ENCODE results near the gene SLC38A9. TPM values are rescaled to one million over a fixed set of nuclear protein-coding genes. Genes with fewer than 3 reads are reported as not detected.

Gene SLC38A9
- polyA plus RNA-seq, 2 of the 4 experiments (the other 2 are of a cell fraction), result 22.8 to 37.3 TPM

DNA sequence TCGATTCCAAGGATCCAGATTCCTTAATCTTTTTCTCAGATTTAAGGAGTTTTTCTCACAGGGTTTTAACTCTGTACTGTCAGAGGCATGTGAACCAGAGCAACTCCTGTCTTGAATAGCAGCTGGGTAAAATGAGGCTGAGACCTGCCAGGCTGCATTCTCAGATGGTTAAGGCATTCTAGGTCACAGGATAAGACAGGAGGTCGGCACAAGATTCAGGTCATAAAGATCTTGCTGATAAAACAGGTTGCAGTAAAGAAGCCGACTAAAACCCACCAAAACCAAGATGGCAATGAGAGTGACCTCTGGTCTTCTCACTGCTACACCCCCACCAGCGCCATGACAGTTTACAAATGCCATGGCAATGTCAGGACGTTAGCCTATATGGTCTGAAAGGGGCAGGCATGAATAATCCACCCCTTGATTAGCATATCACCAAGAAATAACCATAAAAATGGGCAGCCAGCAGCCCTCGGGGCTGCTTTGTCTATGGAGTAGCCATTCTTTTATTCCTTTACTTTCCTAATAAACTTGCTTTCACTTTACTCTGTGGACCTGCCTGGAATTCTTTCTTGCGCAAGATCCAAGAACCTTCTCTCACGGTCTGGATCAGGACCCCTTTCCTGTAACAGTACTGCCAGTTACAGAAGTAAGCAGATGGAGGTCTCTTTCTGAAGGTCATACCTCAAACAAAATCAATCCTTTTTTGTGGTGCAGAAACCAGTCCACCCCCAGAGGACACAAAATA lies 87.1 kb downstream of the SLC38A9 start:
- no peak overlapping the region for H3K4me2 ChIP-seq
- 0 out of 3 replicates have a peak, but pooled peaks cover 6% of the 10 kb centered on the region for H3K4me1 ChIP-seq
- no peak overlapping the region for H3K4me3 ChIP-seq
- no peak for DNase-seq (ENCODE audit: low read depth in 1 of 2, low spot score in 1 of 2)
- H3K27ac ChIP-seq, result no peak overlapping the region
- FAIRE-seq, result no peak
- 81% methylated on average over 8 of the region's 8 CpGs for WGBS (ENCODE audit: missing lambda C conversion rate)
- ChIA-PET CTCF (interaction anchor here (0.9 to 1.0 kb wide), 2 partner anchors 11 to 13 kb away, joined by 3 to 4 read pairs; no protein-coding TSS in a partner anchor), POLR2A (no interaction called here)
- H3K9me3 ChIP-seq, result no peaks in the 10 kb centered on the region
- TF ChIP-seq POLR2AphosphoS2 (conservative IDR thresholded peaks at IDR 0.05; ENCODE audit: low read length) (no peak), GATA3 (IDR thresholded peaks at IDR 0.05; ENCODE audit: borderline replicate concordance) (no peak), HOXA7 (CRISPR knock-in tag; IDR thresholded peaks at IDR 0.05) (no peak), CEBPB (IDR thresholded peaks at IDR 0.05) (peak; percentile 28 to 35; a peak in 2 of 4 replicates), KDM1A (IDR thresholded peaks at IDR 0.05; ENCODE audit: low read depth) (no peak)
- ATAC-seq, result no peak

DNA sequence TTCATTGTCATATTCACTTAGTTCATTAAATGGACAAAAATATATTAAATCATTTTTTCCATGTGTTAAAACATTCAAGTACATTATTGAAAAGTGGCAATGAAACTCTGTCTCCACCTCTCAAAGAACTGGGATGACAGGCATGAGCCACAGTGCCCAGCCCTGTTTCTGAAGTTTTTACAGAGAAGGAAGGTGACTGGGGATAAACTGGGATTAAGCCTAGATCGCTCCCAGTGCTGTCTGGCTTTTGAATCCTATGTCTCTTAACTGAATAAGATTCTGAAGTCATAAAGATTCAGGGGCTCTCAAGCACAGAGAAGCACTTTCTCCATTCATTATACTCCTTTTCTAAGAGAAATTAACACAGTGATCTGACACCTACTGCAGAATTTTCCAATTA lies 88.3 kb downstream of the SLC38A9 start:
- 0 out of 3 replicates have a peak, but pooled peaks cover 6% of the 10 kb centered on the region for H3K4me1 ChIP-seq
- no peak overlapping the region for H3K4me2 ChIP-seq
- ATAC-seq (no peak), FAIRE-seq (no peak), DNase-seq (ENCODE audit: low read depth in 1 of 2, low spot score in 1 of 2) (no peak)
- TF ChIP-seq, protein P1, sequence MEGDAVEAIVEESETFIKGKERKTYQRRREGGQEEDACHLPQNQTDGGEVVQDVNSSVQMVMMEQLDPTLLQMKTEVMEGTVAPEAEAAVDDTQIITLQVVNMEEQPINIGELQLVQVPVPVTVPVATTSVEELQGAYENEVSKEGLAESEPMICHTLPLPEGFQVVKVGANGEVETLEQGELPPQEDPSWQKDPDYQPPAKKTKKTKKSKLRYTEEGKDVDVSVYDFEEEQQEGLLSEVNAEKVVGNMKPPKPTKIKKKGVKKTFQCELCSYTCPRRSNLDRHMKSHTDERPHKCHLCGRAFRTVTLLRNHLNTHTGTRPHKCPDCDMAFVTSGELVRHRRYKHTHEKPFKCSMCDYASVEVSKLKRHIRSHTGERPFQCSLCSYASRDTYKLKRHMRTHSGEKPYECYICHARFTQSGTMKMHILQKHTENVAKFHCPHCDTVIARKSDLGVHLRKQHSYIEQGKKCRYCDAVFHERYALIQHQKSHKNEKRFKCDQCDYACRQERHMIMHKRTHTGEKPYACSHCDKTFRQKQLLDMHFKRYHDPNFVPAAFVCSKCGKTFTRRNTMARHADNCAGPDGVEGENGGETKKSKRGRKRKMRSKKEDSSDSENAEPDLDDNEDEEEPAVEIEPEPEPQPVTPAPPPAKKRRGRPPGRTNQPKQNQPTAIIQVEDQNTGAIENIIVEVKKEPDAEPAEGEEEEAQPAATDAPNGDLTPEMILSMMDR (IDR thresholded peaks at IDR 0.05), result no peak
- TF ChIP-seq HOXB5 (CRISPR knock-in tag; IDR thresholded peaks at IDR 0.05) (no peak), KDM1A (IDR thresholded peaks at IDR 0.05; ENCODE audit: low read depth) (no peak), MAZ (IDR thresholded peaks at IDR 0.05; ENCODE audit: borderline replicate concordance, low read depth, low read length) (no peak), NFE2L2 (conservative IDR thresholded peaks at IDR 0.05; ENCODE audit: low read length) (no peak), CBX8 (IDR thresholded peaks at IDR 0.05) (no peak), BHLHE40 (IDR thresholded peaks at IDR 0.05; ENCODE audit: low read depth, low read length) (no peak), CBX2 (IDR thresholded peaks at IDR 0.05; ENCODE audit: borderline replicate concordance, low read depth) (no peak), CHD4 (IDR thresholded peaks at IDR 0.05; ENCODE audit: borderline replicate concordance) (no peak), JUN (IDR thresholded peaks at IDR 0.05) (no peak)
- TF ChIP-seq, protein P2, sequence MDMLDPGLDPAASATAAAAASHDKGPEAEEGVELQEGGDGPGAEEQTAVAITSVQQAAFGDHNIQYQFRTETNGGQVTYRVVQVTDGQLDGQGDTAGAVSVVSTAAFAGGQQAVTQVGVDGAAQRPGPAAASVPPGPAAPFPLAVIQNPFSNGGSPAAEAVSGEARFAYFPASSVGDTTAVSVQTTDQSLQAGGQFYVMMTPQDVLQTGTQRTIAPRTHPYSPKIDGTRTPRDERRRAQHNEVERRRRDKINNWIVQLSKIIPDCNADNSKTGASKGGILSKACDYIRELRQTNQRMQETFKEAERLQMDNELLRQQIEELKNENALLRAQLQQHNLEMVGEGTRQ (IDR thresholded peaks at IDR 0.05), result no peak
- TF ChIP-seq, protein P3, sequence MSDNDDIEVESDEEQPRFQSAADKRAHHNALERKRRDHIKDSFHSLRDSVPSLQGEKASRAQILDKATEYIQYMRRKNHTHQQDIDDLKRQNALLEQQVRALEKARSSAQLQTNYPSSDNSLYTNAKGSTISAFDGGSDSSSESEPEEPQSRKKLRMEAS (IDR thresholded peaks at IDR 0.05), result no peak
- TF ChIP-seq, protein P4, sequence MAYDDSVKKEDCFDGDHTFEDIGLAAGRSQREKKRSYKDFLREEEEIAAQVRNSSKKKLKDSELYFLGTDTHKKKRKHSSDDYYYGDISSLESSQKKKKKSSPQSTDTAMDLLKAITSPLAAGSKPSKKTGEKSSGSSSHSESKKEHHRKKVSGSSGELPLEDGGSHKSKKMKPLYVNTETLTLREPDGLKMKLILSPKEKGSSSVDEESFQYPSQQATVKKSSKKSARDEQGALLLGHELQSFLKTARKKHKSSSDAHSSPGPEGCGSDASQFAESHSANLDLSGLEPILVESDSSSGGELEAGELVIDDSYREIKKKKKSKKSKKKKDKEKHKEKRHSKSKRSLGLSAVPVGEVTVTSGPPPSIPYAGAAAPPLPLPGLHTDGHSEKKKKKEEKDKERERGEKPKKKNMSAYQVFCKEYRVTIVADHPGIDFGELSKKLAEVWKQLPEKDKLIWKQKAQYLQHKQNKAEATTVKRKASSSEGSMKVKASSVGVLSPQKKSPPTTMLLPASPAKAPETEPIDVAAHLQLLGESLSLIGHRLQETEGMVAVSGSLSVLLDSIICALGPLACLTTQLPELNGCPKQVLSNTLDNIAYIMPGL (CRISPR knock-in tag; IDR thresholded peaks at IDR 0.05; ENCODE audit: borderline replicate concordance), result no peak
- H3K4me3 ChIP-seq, result no peak overlapping the region
- WGBS (ENCODE audit: missing lambda C conversion rate), result 94% methylated on average over 1 of the region's 1 CpG
- ChIA-PET POLR2A (no interaction called here), CTCF (interaction anchor here (0.9 to 1.0 kb wide), 2 partner anchors 12 to 355 kb away, joined by 3 read pairs; no protein-coding TSS in a partner anchor)
- H3K9me3 ChIP-seq, result no peaks in the 10 kb centered on the region
- no peak overlapping the region for H3K27ac ChIP-seq

DNA sequence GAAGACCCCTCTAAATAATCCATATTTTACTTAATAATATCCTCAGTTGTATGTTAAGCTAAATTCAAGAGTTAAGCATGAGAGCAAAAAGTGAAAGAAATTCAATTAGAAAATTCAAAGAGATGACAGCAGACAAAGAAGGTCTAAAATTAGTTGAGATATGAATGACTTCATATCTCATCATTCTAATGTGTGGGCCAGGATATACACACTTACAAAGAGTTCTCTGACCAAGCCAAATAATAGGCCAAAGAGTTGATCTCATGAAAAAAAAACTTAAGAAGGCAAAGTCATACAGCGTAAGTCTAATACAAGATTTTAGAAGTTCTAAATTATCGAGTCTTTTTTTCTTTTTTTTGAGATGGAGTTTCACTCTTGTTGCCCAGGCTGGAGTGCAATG lies 89.7 kb downstream of the SLC38A9 start:
- no peak overlapping the region for H3K4me2 ChIP-seq
- ATAC-seq (no peak), FAIRE-seq (no peak), DNase-seq (ENCODE audit: low read depth in 1 of 2, low spot score in 1 of 2) (no peak)
- no peak overlapping the region for H3K4me3 ChIP-seq
- ChIA-PET POLR2A (no interaction called here), CTCF (interaction anchor here (1.5 kb wide), 1 partner anchor 9 kb away, joined by 3 read pairs; no protein-coding TSS in a partner anchor)
- no peak for TF ChIP-seq ESRRA (IDR thresholded peaks at IDR 0.05; ENCODE audit: borderline replicate concordance, low read length)
- TF ChIP-seq, protein P5, sequence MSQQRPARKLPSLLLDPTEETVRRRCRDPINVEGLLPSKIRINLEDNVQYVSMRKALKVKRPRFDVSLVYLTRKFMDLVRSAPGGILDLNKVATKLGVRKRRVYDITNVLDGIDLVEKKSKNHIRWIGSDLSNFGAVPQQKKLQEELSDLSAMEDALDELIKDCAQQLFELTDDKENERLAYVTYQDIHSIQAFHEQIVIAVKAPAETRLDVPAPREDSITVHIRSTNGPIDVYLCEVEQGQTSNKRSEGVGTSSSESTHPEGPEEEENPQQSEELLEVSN (IDR thresholded peaks at IDR 0.05; ENCODE audit: borderline replicate concordance, low read depth), result no peak
- no peak for TF ChIP-seq KDM5A (IDR thresholded peaks at IDR 0.05)
- H3K27ac ChIP-seq, result no peak overlapping the region
- 0 out of 3 replicates have a peak, but pooled peaks cover 6% of the 10 kb centered on the region for H3K4me1 ChIP-seq
- WGBS (ENCODE audit: missing lambda C conversion rate), result 94% methylated on average over 2 of the region's 2 CpGs
- H3K9me3 ChIP-seq, result no peaks in the 10 kb centered on the region

Data from A549 (cell line).